Glutamatergic neuron (in vitro differentiated cells): ENCODE measurements around the gene SPEM3. TPM values are rescaled to one million over a fixed set of nuclear protein-coding genes. Genes with fewer than 3 reads are reported as not detected.

Experiments used
- DNase-seq: peaks from one replicate; pipeline ENCODE4 v3.0.0; 2022
- H3K27ac Mint-ChIP-seq: one replicate; pipeline ENCODE4 v1.8.0; 2020; ENCODE audit warnings: mild to moderate bottlenecking, mixed read lengths, inconsistent platforms; ENCODE audit not compliant: unreplicated experiment
- H3K27me3 Mint-ChIP-seq: one replicate; pipeline ENCODE4 v1.8.0; 2020; ENCODE audit warnings: mild to moderate bottlenecking, moderate library complexity, mixed read lengths, inconsistent platforms; ENCODE audit not compliant: unreplicated experiment
- H3K36me3 Mint-ChIP-seq: one replicate; pipeline ENCODE4 v1.8.0; 2020; ENCODE audit warnings: mild to moderate bottlenecking, mixed read lengths, inconsistent platforms; ENCODE audit not compliant: unreplicated experiment
- H3K4me1 Mint-ChIP-seq: one replicate; pipeline ENCODE4 v1.8.0; 2020; ENCODE audit warnings: mild to moderate bottlenecking, low read depth, mixed read lengths, inconsistent platforms; ENCODE audit not compliant: unreplicated experiment
- H3K4me3 Mint-ChIP-seq: one replicate; pipeline ENCODE4 v1.8.0; 2020; ENCODE audit warnings: mild to moderate bottlenecking, mixed read lengths, inconsistent platforms; ENCODE audit not compliant: unreplicated experiment
- H3K9me3 Mint-ChIP-seq: one replicate; pipeline ENCODE4 v1.8.0; 2020; ENCODE audit warnings: mild to moderate bottlenecking, moderate library complexity, mixed read lengths, inconsistent platforms; ENCODE audit not compliant: unreplicated experiment
- total RNA-seq: library from RNA; stranded (reverse); fragmentation: NEBNext Ultra II Directional; extraction: Animal tissue kit (Norgen Biotek cat#: 25700); gene quantifications from one replicate; pipeline ENCODE4 v1.2.1, GENCODE V29; 2021; ENCODE audit not compliant: unreplicated experiment
- TF ChIP-seq, protein P1 (sequence below): fragments of 200-600 bp; sonication (generic); IDR thresholded peaks from one replicate; pipeline ENCODE4 v1.5.0; 2021; ENCODE audit not compliant: partially characterized antibody, unreplicated experiment

SPEM3 gene
- total RNA-seq, 1 donor from 2014 or later: not detected

DNA sequence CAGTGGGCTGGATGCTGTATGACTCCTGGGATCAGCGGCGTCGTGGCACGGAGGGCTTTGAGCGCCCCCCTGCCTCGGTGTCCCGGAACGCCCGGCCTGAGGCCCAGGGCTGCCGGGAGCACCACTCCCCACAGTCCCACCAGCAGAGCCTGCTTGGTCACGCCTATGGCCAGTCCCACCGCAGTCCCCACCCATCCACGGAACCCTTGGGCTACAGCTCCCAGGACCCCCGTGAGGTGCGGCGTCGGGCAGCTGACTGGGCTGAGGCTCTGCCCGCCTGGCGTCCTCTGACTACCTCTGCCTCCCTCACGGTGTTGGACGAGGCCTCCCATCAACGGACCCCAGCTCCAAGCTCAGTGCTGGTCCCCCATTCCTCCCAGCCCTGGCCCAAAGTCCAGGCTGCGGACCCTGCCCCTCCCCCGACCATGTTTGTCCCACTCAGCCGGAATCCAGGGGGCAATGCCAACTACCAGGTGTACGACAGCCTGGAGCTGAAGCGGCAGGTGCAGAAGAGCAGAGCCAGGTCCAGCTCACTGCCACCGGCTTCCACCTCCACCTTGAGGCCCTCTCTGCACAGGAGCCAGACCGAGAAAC is 1.7 kb upstream of the SPEM3 start:
- DNase-seq: no peak
- Mint-ChIP-seq H3K27ac (no peak overlapping the region), H3K4me3 (no peak overlapping the region), H3K27me3 (peaks cover 11% of the 10 kb centered on the region), H3K36me3 (no peaks in the 10 kb centered on the region), H3K4me1 (no peaks in the 10 kb centered on the region), H3K9me3 (peaks cover 5% of the 10 kb centered on the region)
- TF ChIP-seq, protein P1, sequence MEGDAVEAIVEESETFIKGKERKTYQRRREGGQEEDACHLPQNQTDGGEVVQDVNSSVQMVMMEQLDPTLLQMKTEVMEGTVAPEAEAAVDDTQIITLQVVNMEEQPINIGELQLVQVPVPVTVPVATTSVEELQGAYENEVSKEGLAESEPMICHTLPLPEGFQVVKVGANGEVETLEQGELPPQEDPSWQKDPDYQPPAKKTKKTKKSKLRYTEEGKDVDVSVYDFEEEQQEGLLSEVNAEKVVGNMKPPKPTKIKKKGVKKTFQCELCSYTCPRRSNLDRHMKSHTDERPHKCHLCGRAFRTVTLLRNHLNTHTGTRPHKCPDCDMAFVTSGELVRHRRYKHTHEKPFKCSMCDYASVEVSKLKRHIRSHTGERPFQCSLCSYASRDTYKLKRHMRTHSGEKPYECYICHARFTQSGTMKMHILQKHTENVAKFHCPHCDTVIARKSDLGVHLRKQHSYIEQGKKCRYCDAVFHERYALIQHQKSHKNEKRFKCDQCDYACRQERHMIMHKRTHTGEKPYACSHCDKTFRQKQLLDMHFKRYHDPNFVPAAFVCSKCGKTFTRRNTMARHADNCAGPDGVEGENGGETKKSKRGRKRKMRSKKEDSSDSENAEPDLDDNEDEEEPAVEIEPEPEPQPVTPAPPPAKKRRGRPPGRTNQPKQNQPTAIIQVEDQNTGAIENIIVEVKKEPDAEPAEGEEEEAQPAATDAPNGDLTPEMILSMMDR: no peak

DNA sequence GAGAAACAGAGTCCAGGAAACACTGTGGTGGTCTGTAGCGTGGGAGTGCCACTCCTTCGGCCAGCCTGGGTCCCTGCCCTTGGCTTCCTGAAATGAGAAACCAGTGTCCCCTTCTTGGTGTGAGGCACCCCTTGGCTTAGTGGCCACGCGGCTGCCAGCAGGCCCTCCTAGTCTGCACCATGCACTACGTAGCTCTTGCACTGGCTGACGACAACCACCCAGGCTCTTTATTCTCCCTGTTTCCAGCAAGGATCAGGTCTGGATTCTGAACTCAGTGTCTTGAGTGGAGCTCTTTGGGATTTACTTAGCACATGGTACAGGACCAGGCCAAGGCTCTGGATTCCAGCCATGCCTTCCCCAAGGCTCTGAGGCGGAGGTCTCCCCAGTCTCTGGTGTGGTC is 1.1 kb upstream of the SPEM3 start:
- Mint-ChIP-seq H3K27me3 (peaks cover 11% of the 10 kb centered on the region), H3K36me3 (no peaks in the 10 kb centered on the region), H3K9me3 (peaks cover 5% of the 10 kb centered on the region), H3K27ac (no peak overlapping the region), H3K4me3 (no peak overlapping the region), H3K4me1 (no peaks in the 10 kb centered on the region)
- TF ChIP-seq, protein P1: no peak
- DNase-seq: no peak

DNA sequence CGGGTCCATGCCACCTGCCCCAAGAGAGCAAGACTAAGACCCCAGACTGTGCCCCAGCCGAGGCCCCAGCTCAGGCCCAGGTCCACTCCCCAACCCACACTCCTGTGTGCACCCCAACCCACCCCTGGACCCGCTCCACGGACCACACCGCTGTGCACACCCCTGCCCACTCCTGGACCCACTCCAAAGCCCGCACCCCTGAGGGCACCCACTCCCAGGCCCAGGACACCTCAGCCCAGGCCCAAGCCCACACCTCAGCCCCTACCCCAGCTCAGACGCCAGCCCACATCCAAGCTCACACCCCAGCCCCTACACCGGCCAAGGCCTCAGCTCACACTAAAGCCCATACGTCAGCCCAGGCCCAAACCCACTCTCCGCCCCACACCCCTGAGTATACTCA is 1.1 kb downstream of the SPEM3 start:
- Mint-ChIP-seq H3K4me1 (no peaks in the 10 kb centered on the region), H3K27me3 (peaks cover 11% of the 10 kb centered on the region), H3K36me3 (no peaks in the 10 kb centered on the region), H3K4me3 (no peak overlapping the region), H3K9me3 (peaks cover 3% of the 10 kb centered on the region), H3K27ac (no peak overlapping the region)
- TF ChIP-seq, protein P1: no peak
- no peak for DNase-seq

DNA sequence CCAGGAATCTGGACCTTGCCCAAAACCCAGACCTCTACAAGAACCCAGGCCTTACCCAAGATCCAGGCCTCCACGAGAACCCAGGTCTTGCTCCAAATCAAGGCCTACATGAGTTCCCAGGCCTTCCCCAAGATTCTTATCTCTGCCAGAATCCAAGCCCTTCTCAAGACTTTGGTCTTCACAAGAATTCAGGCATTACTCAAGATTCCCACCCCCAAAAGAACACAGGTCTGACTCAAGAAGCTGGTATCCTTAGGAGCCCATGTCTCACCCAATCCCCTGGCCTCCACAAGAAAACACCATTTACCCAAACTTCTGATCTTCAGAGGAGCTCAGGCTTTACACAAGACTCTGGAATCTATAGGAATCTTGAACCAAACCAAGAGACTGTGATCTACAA is 2.6 kb downstream of the SPEM3 start:
- Mint-ChIP-seq H3K4me1 (peaks cover 3% of the 10 kb centered on the region), H3K36me3 (no peaks in the 10 kb centered on the region), H3K27me3 (peaks cover 7% of the 10 kb centered on the region), H3K4me3 (no peak overlapping the region), H3K9me3 (peaks cover 9% of the 10 kb centered on the region), H3K27ac (no peak overlapping the region)
- TF ChIP-seq, protein P1: no peak
- no peak for DNase-seq

DNA sequence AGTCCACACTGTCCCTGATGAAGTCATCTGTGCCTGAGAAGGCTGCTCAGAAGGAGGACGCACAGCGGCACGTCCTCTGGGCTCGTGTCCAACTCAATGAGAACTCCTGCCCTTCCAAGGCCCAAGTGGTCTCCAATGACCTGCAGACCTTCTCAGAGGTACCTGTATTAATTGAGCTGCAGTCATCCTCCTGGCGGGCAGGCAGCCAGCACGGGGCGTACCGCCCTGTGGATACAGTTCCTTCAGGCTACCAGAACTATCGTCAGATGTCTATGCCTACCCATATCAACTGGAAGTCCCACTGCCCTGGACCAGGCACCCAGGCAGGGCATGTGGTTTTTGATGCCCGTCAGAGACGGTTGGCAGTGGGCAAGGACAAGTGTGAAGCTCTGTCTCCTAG is 3.6 kb downstream of the SPEM3 start:
- H3K4me3 Mint-ChIP-seq: no peak overlapping the region
- peaks cover 9% of the 10 kb centered on the region for H3K9me3 Mint-ChIP-seq
- H3K36me3 Mint-ChIP-seq: no peaks in the 10 kb centered on the region
- peaks cover 3% of the 10 kb centered on the region for H3K4me1 Mint-ChIP-seq
- H3K27ac Mint-ChIP-seq: no peak overlapping the region
- TF ChIP-seq, protein P1: no peak
- peaks cover 10% of the 10 kb centered on the region for H3K27me3 Mint-ChIP-seq
- no peak for DNase-seq
